Measurements from ENCODE around the gene ACADSB. TPM values are rescaled to one million over a fixed set of nuclear protein-coding genes. Genes with fewer than 3 reads are reported as not detected.

Gene ACADSB
- total RNA-seq, 2 donors from 2014 or later, result 40.4 to 58.7 TPM

DNA sequence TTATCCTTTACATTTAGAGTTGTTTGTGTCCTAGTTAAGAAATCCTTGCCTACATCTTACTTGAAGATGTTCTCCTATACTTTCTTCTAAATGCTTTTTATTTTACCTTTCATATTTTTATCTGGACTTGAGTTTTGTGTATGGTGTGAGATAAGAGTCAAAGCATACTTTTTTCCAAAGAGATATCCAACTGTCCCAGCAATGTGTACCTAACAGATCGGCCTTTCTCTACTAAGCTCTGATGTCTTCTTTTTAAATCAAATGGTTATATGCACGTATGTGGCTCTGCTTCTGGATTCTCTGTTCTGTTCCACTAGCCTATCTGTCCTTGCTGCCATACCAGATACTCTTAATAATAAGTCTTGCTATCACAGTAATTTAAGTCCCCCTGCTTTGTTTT lies 7.4 kb upstream of the ACADSB start:
- Mint-ChIP-seq H3K36me3 (ENCODE audit: low read depth) (peaks cover 20% of the 10 kb centered on the region), H3K27me3 (ENCODE audit: insufficient read depth) (no peaks in the 10 kb centered on the region), H3K4me1 (peaks cover 40% of the 10 kb centered on the region), H3K9me3 (no peaks in the 10 kb centered on the region), H3K4me3 (no peak overlapping the region), H3K27ac (no peak overlapping the region)
- Histone ChIP-seq H3K4me3 (ENCODE audit: low read length) (no peak overlapping the region), H3K9me3 (ENCODE audit: control insufficient read depth, low read length) (no peaks in the 10 kb centered on the region), H3K27me3 (ENCODE audit: control insufficient read depth, insufficient read depth, low read length, poor library complexity, severe bottlenecking) (no peaks in the 10 kb centered on the region), H3K36me3 (ENCODE audit: control insufficient read depth, insufficient read depth, low read length) (peaks cover 4% of the 10 kb centered on the region), H3K9ac (ENCODE audit: extremely low read depth, low read length, poor library complexity, severe bottlenecking) (no peak overlapping the region), H3K27ac (ENCODE audit: low read depth, low read length) (no peak overlapping the region), H3K4me1 (ENCODE audit: control insufficient read depth, insufficient read depth, low read length) (peaks cover 15% of the 10 kb centered on the region)
- no peak for DNase-seq
- TF ChIP-seq, protein P1, sequence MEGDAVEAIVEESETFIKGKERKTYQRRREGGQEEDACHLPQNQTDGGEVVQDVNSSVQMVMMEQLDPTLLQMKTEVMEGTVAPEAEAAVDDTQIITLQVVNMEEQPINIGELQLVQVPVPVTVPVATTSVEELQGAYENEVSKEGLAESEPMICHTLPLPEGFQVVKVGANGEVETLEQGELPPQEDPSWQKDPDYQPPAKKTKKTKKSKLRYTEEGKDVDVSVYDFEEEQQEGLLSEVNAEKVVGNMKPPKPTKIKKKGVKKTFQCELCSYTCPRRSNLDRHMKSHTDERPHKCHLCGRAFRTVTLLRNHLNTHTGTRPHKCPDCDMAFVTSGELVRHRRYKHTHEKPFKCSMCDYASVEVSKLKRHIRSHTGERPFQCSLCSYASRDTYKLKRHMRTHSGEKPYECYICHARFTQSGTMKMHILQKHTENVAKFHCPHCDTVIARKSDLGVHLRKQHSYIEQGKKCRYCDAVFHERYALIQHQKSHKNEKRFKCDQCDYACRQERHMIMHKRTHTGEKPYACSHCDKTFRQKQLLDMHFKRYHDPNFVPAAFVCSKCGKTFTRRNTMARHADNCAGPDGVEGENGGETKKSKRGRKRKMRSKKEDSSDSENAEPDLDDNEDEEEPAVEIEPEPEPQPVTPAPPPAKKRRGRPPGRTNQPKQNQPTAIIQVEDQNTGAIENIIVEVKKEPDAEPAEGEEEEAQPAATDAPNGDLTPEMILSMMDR (conservative IDR thresholded peaks at IDR 0.05), result no peak
- 97 to 100% methylated on average over 2 of the region's 2 CpGs for WGBS, 2 experiments (ENCODE audit: insufficient coverage in 1 of 2, insufficient read length in 1 of 2)

DNA sequence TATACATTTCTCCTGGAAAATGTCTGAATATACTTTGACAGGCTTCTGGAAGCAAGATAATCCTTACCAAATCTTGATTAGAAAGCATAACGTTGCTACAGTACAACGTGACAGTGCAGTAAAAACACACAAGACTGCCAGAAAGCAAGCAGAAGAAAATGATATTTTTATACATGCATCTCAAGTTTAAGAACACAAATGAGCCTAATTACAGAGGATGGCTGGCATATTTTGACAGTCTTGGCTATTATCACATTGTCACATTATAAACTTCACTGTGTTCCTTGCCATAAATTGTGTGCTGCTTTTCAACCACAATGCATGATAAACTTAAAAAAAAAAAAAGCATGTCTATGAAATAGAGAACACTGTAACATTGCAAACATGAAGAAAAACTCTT lies 4.5 kb upstream of the ACADSB start:
- H3K27ac ChIP-seq (ENCODE audit: low read depth, low read length), result no peak overlapping the region
- TF ChIP-seq, protein P1 (conservative IDR thresholded peaks at IDR 0.05), result no peak
- WGBS, 2 experiments (ENCODE audit: insufficient coverage in 1 of 2, insufficient read length in 1 of 2), result 70% methylated on average over 2 of the region's 2 CpGs; no CpG with 5 or more reads in 1 of the 2 experiments
- H3K9me3 Mint-ChIP-seq, result no peaks in the 10 kb centered on the region
- peaks cover 16% of the 10 kb centered on the region for H3K4me1 ChIP-seq (ENCODE audit: control insufficient read depth, insufficient read depth, low read length)
- H3K9me3 ChIP-seq (ENCODE audit: control insufficient read depth, low read length), result no peaks in the 10 kb centered on the region
- DNase-seq, result no peak
- H3K27ac Mint-ChIP-seq, result peak overlapping the region; percentile 80
- no peaks in the 10 kb centered on the region for H3K36me3 ChIP-seq (ENCODE audit: control insufficient read depth, insufficient read depth, low read length)
- H3K36me3 Mint-ChIP-seq (ENCODE audit: low read depth), result peaks cover 5% of the 10 kb centered on the region
- peak overlapping the region; percentile 28 for H3K4me3 Mint-ChIP-seq
- no peaks in the 10 kb centered on the region for H3K27me3 Mint-ChIP-seq (ENCODE audit: insufficient read depth)
- H3K4me1 Mint-ChIP-seq, result peaks cover 51% of the 10 kb centered on the region
- H3K27me3 ChIP-seq (ENCODE audit: control insufficient read depth, insufficient read depth, low read length, poor library complexity, severe bottlenecking), result no peaks in the 10 kb centered on the region
- no peak overlapping the region for H3K9ac ChIP-seq (ENCODE audit: extremely low read depth, low read length, poor library complexity, severe bottlenecking)
- H3K4me3 ChIP-seq (ENCODE audit: low read length), result peak overlapping the region; percentile 50

DNA sequence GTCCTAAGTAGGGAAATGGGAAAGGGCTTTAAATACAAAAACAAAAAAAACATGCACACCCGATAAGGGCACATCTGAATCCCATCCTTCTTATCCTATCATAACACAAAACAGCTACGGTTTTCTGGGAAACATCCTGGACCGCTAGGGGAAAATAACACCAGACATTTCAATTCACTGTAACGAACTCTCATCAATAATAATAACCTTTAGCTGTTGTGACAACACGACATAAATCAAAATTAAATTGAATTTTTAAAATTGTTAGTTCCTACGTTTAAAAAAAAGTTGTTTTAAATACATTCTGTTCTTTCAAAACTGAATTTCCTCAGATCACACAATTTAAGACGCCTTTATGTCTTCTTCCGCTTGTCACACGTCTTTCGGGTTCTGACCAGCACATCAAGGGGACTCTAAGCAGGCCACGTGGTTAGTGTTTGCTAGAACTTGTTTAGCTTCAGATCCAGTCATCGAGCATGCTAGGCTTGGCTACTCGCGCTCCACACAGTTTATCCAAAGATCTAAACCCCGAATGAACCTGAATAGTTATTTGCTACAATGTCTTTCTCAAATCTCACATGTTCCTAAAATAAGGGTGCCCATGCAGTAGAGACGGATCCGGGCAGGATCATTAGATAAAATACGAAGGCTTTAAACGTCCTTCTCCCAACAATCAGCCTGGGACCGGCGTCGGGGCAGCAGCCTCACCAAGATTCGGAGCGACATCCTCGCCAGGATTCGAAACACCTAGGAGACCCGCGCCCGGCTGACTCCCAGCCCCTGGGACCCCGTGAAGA lies 1.1 kb upstream of the ACADSB start:
- 2 to 4% methylated on average over 25 to 28 of the region's 30 CpGs for WGBS, 2 experiments (ENCODE audit: insufficient coverage in 1 of 2, insufficient read length in 1 of 2)

More for the DNA sequence above, 1.1 kb upstream of the ACADSB start:
- Histone ChIP-seq H3K27me3 (ENCODE audit: control insufficient read depth, insufficient read depth, low read length, poor library complexity, severe bottlenecking) (no peaks in the 10 kb centered on the region), H3K4me3 (ENCODE audit: low read length) (peak overlapping the region; percentile 92), H3K4me1 (ENCODE audit: control insufficient read depth, insufficient read depth, low read length) (peaks cover 13% of the 10 kb centered on the region), H3K9ac (ENCODE audit: extremely low read depth, low read length, poor library complexity, severe bottlenecking) (peak overlapping the region; percentile 76), H3K9me3 (ENCODE audit: control insufficient read depth, low read length) (no peaks in the 10 kb centered on the region), H3K27ac (ENCODE audit: low read depth, low read length) (no peak overlapping the region), H3K36me3 (ENCODE audit: control insufficient read depth, insufficient read depth, low read length) (no peaks in the 10 kb centered on the region)
- peaks cover 7% of the 10 kb centered on the region for H3K9me3 Mint-ChIP-seq
- H3K4me1 Mint-ChIP-seq, result peaks cover 46% of the 10 kb centered on the region
- H3K27me3 Mint-ChIP-seq (ENCODE audit: insufficient read depth), result no peaks in the 10 kb centered on the region
- H3K4me3 Mint-ChIP-seq, result peak overlapping the region; percentile 93
- TF ChIP-seq, protein P1 (conservative IDR thresholded peaks at IDR 0.05), result peak; percentile 23
- DNase-seq, result peak; percentile 73
- peak overlapping the region; percentile 96 for H3K27ac Mint-ChIP-seq
- peaks cover 20% of the 10 kb centered on the region for H3K36me3 Mint-ChIP-seq (ENCODE audit: low read depth)
